Measurements from ENCODE around the gene POLR2F.
"Not testable (repeated sequence)": the region's sequence is repeated elsewhere in the genome, so short reads cannot be mapped to it uniquely, and the experiment has no call there.

Gene POLR2F

GRCh38 chr22:37925767-37926166 is 27.7 kb upstream of the POLR2F start:
- DNase-seq: no peak

- DNase-seq: no peak
Observed at GRCh38 chr22:37926358-37926757, 27.1 kb upstream of the POLR2F start.

GRCh38 chr22:37926771-37927636 is 26.5 kb upstream of the POLR2F start:
- DNase-seq: no peak

GRCh38 chr22:37927637-37927936 is 25.9 kb upstream of the POLR2F start:
- no peak for DNase-seq

- DNase-seq: no peak
Observed at GRCh38 chr22:37929390-37929789, 24.1 kb upstream of the POLR2F start.

- DNase-seq: no peak
Observed at GRCh38 chr22:37930270-37930951, 23.1 kb upstream of the POLR2F start.

- DNase-seq: no peak
Observed at GRCh38 chr22:37930952-37931440, 22.5 kb upstream of the POLR2F start.

GRCh38 chr22:37931893-37932389 is 21.6 kb upstream of the POLR2F start:
- DNase-seq: no peak

GRCh38 chr22:37932401-37932800 is 21.1 kb upstream of the POLR2F start:
- DNase-seq: no peak

- peak; percentile 56 for DNase-seq
Observed at GRCh38 chr22:37932821-37933578, 20.5 kb upstream of the POLR2F start.

GRCh38 chr22:37933711-37934376 is 19.7 kb upstream of the POLR2F start:
- DNase-seq: peak; percentile 33

- DNase-seq: no peak
Observed at GRCh38 chr22:37940698-37941376, 12.7 kb upstream of the POLR2F start.

- DNase-seq: no peak
Observed at GRCh38 chr22:37942133-37942532, 11.4 kb upstream of the POLR2F start.

GRCh38 chr22:37943136-37943824 is 10.2 kb upstream of the POLR2F start:
- DNase-seq: no peak

- no peak for DNase-seq
Observed at GRCh38 chr22:37943825-37944198, 9.7 kb upstream of the POLR2F start.

- DNase-seq: not testable (repeated sequence)
Observed at GRCh38 chr22:37944423-37944822, 9.1 kb upstream of the POLR2F start.

- not testable (repeated sequence) for DNase-seq
Observed at GRCh38 chr22:37947142-37947795, 6.2 kb upstream of the POLR2F start.

GRCh38 chr22:37951305-37951704 is 2.2 kb upstream of the POLR2F start:
- DNase-seq: no peak

GRCh38 chr22:37952629-37953028 is 870 bp upstream of the POLR2F start:
- DNase-seq: not testable (repeated sequence)

- no peak for DNase-seq
Observed at GRCh38 chr22:37953062-37953436, 450 bp upstream of the POLR2F start.

- DNase-seq: no peak
Observed at GRCh38 chr22:37954686-37955085, 1.2 kb downstream of the POLR2F start.

Measured in NCI-H345 (cell line).